HG03159 (cell line): ENCODE data around the gene LRRC9.

Source experiments
- ATAC-seq: cut with Tn5 transposase; IDR thresholded peaks from one replicate; pipeline ENCODE4 v1.9.1; 2021; ENCODE audit warnings: mild to moderate bottlenecking, moderate library complexity; ENCODE audit not compliant: unreplicated experiment

Gene LRRC9

GRCh38 chr14:60106339-60106738, 186.4 kb downstream of the LRRC9 start:
- ATAC-seq: no peak

GRCh38 chr14:60107477-60107876, 187.5 kb downstream of the LRRC9 start:
- ATAC-seq: no peak

GRCh38 chr14:60111732-60112131, 191.8 kb downstream of the LRRC9 start:
- no peak for ATAC-seq
